ENCODE measurements around the gene CBY3.

DNA sequence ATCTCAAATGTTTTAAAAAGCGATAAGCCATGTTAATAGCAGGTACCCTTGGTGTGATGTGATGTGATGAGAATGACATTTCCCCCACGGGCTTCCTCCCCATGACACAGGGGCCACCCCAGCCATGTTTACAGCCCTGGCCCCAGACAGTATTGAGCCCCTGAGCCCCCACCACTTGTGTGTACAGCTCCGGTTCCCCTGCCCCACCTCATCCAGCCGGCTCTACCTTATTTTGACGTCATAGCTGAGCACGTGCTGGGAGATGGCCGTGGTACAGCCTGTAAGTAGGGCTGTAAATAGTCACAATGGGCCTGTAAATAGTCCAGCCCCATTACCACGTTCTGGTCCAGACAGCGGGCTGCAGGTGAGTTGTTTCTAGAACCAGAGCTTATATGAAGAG lies 32.4 kb downstream of the CBY3 start:
- TF ChIP-seq, protein P1, sequence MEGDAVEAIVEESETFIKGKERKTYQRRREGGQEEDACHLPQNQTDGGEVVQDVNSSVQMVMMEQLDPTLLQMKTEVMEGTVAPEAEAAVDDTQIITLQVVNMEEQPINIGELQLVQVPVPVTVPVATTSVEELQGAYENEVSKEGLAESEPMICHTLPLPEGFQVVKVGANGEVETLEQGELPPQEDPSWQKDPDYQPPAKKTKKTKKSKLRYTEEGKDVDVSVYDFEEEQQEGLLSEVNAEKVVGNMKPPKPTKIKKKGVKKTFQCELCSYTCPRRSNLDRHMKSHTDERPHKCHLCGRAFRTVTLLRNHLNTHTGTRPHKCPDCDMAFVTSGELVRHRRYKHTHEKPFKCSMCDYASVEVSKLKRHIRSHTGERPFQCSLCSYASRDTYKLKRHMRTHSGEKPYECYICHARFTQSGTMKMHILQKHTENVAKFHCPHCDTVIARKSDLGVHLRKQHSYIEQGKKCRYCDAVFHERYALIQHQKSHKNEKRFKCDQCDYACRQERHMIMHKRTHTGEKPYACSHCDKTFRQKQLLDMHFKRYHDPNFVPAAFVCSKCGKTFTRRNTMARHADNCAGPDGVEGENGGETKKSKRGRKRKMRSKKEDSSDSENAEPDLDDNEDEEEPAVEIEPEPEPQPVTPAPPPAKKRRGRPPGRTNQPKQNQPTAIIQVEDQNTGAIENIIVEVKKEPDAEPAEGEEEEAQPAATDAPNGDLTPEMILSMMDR (IDR thresholded peaks at IDR 0.05) = no peak
- no peak for TF ChIP-seq EZH2 (IDR thresholded peaks at IDR 0.05)
- no peak for TF ChIP-seq EZH2phosphoT487 (IDR thresholded peaks at IDR 0.05)
